ENCODE measurements around the gene CHD1.

The CHD1 gene

GRCh38 chr5:98923966-98924365 lies 4.8 kb downstream of the CHD1 start:
- Histone ChIP-seq H3K27me3 (ENCODE audit: insufficient read depth, poor library complexity, severe bottlenecking) (no peaks in the 10 kb centered on the region), H3K36me3 (ENCODE audit: low read depth) (peaks cover 75% of the 10 kb centered on the region), H3K4me1 (ENCODE audit: insufficient read depth, poor library complexity, severe bottlenecking) (peaks cover 5% of the 10 kb centered on the region), H3K9me3 (ENCODE audit: severe bottlenecking) (no peaks in the 10 kb centered on the region), H3K27ac (ENCODE audit: poor library complexity, severe bottlenecking) (no peak overlapping the region), H3K4me3 (ENCODE audit: severe bottlenecking) (no peak overlapping the region)
- ATAC-seq (ENCODE audit: low read depth) = no peak
- no peak for DNase-seq (ENCODE audit: low spot score)
- TF ChIP-seq CTCF (IDR thresholded peaks at IDR 0.05; ENCODE audit: poor library complexity, severe bottlenecking) = no peak

GRCh38 chr5:98921947-98922505 lies 6.8 kb downstream of the CHD1 start:
- TF ChIP-seq CTCF (IDR thresholded peaks at IDR 0.05; ENCODE audit: poor library complexity, severe bottlenecking) = no peak
- H3K9me3 ChIP-seq (ENCODE audit: severe bottlenecking) = no peaks in the 10 kb centered on the region
- peaks cover 5% of the 10 kb centered on the region for H3K4me1 ChIP-seq (ENCODE audit: insufficient read depth, poor library complexity, severe bottlenecking)
- H3K27me3 ChIP-seq (ENCODE audit: insufficient read depth, poor library complexity, severe bottlenecking) = no peaks in the 10 kb centered on the region
- H3K27ac ChIP-seq (ENCODE audit: poor library complexity, severe bottlenecking) = no peak overlapping the region
- no peak overlapping the region for H3K4me3 ChIP-seq (ENCODE audit: severe bottlenecking)
- H3K36me3 ChIP-seq (ENCODE audit: low read depth) = peaks cover 91% of the 10 kb centered on the region
- no peak for ATAC-seq (ENCODE audit: low read depth)
- no peak for DNase-seq (ENCODE audit: low spot score)

DNA sequence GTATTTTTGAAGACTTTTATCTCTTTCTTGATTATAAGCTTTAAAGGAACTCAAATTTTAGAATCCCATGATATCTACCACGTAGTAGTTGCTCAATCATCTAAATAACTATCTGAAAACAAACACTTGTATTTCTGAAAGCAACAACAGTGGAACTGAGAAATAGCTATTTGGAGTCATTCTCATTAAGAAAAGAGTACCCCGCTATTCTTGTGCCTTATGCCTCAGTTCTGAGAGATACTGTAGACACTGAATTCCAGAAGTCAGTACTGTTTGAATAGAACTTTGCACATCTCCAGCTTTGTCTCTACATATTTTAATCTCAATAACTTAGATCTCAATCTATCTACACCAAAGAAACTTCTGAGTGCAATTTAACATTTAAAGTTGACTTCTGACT lies 11.4 kb downstream of the CHD1 start:
- Histone ChIP-seq H3K27ac (ENCODE audit: poor library complexity, severe bottlenecking) (no peak overlapping the region), H3K36me3 (ENCODE audit: low read depth) (peaks cover 85% of the 10 kb centered on the region), H3K9me3 (ENCODE audit: severe bottlenecking) (no peaks in the 10 kb centered on the region), H3K4me3 (ENCODE audit: severe bottlenecking) (no peak overlapping the region), H3K27me3 (ENCODE audit: insufficient read depth, poor library complexity, severe bottlenecking) (no peaks in the 10 kb centered on the region), H3K4me1 (ENCODE audit: insufficient read depth, poor library complexity, severe bottlenecking) (peaks cover 7% of the 10 kb centered on the region)
- TF ChIP-seq CTCF (IDR thresholded peaks at IDR 0.05; ENCODE audit: poor library complexity, severe bottlenecking) = no peak
- no peak for ATAC-seq (ENCODE audit: low read depth)
- no peak for DNase-seq (ENCODE audit: low spot score)

DNA sequence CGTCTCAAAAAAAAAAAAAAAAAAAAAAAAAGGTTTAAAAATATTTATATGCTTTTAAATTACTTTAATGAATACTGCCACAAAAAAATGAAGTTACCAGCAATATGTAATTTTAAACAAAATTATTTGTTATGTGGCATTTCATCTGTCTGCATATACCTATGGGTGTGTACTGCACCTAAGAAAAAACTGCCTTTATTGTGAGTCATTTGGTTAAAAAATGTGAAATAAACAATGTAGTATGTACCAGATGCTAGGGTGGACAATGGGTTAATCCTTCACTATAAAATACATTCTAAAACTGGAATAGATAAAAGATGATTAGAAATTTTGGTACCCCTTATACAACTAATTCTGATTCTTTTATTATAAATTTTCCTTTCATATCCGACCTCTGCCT lies 12.3 kb downstream of the CHD1 start:
- TF ChIP-seq CTCF (IDR thresholded peaks at IDR 0.05; ENCODE audit: poor library complexity, severe bottlenecking) = no peak

DNA sequence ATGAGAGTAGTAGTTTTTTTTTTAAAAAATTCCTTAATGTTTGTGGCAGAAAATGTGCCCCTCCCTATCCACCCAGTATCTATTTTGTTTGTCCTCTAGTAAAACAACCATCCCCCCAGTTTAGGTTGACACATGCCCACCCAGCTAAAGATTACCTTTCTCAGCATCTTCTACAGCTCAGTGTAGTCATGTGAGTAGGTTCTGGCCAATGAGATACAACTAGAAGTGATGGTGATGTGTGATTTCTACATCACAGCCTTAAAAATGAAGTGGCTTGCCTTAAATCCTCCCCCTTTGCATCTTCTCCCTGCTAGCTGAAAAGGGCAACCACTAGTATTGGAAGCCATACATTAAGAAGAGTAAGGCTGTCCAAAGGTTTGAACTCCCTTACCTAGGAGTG lies 14.9 kb downstream of the CHD1 start:
- DNase-seq (ENCODE audit: low spot score) (no peak), ATAC-seq (ENCODE audit: low read depth) (no peak)
- Histone ChIP-seq H3K9me3 (ENCODE audit: severe bottlenecking) (no peaks in the 10 kb centered on the region), H3K27ac (ENCODE audit: poor library complexity, severe bottlenecking) (no peak overlapping the region), H3K27me3 (ENCODE audit: insufficient read depth, poor library complexity, severe bottlenecking) (no peaks in the 10 kb centered on the region), H3K4me3 (ENCODE audit: severe bottlenecking) (no peak overlapping the region), H3K4me1 (ENCODE audit: insufficient read depth, poor library complexity, severe bottlenecking) (peaks cover 7% of the 10 kb centered on the region), H3K36me3 (ENCODE audit: low read depth) (peaks cover 78% of the 10 kb centered on the region)
- TF ChIP-seq CTCF (IDR thresholded peaks at IDR 0.05; ENCODE audit: poor library complexity, severe bottlenecking) = no peak

More for the DNA sequence above, 12.3 kb downstream of the CHD1 start:
- no peak for DNase-seq (ENCODE audit: low spot score)
- H3K27ac ChIP-seq (ENCODE audit: poor library complexity, severe bottlenecking) = no peak overlapping the region
- ATAC-seq (ENCODE audit: low read depth) = peak; percentile 69
- peaks cover 85% of the 10 kb centered on the region for H3K36me3 ChIP-seq (ENCODE audit: low read depth)
- no peaks in the 10 kb centered on the region for H3K27me3 ChIP-seq (ENCODE audit: insufficient read depth, poor library complexity, severe bottlenecking)
- peaks cover 7% of the 10 kb centered on the region for H3K4me1 ChIP-seq (ENCODE audit: insufficient read depth, poor library complexity, severe bottlenecking)
- H3K9me3 ChIP-seq (ENCODE audit: severe bottlenecking) = no peaks in the 10 kb centered on the region
- no peak overlapping the region for H3K4me3 ChIP-seq (ENCODE audit: severe bottlenecking)
